Tibial artery (tissue), 4 donors: ENCODE measurements around the gene PHOSPHO2.

Experiments
- DNase-seq, 2 donors: peaks; one replicate each; pipeline ENCODE4 v3.0.0-alpha.2; 2019
- H3K27ac ChIP-seq, 2 donors: fragments of 200-600 bp; sonication (generic) in 1 of 2; 1 replicate in 1 of 2; 2 replicates in 1 of 2; pipeline ENCODE4 v1.5.1; 2018 to 2019; ENCODE audit warnings: mild to moderate bottlenecking in 1 of 2
- H3K27me3 ChIP-seq, 2 donors: fragments of 200-600 bp; sonication (generic) in 1 of 2; one replicate each; pipeline versions ENCODE4 v1.5.1 to v1.6.0; 2016 to 2019
- H3K36me3 ChIP-seq, 3 donors: fragments of 200-600 bp; sonication (generic) in 2 of 3; one replicate each; pipeline ENCODE4 v1.5.1; 2016 to 2019; ENCODE audit warnings: mild to moderate bottlenecking in 2 of 3
- H3K4me1 ChIP-seq, 4 donors: fragments of 200-600 bp; sonication (generic) in 2 of 4; 1 replicate in 3 of 4; 2 replicates in 1 of 4; pipeline ENCODE4 v1.5.1; 2016 to 2019
- H3K4me3 ChIP-seq, 2 donors: fragments of 200-600 bp; sonication (generic) in 1 of 2; 1 replicate in 1 of 2; 2 replicates in 1 of 2; pipeline ENCODE4 v1.5.1; 2018 to 2019; ENCODE audit warnings: mild to moderate bottlenecking in 2 of 2
- H3K9me3 ChIP-seq, 3 donors: fragments of 200-600 bp; sonication (generic) in 1 of 3; one replicate each; pipeline ENCODE4 v1.5.1; 2016 to 2019
- intact Hi-C: fragments of 100-400 bp; cut with DNase I; formaldehyde crosslinking; loops from one replicate; pipeline ENCODE4 v1.15.0; 2023; ENCODE audit warnings: low total_unique reads
- TF ChIP-seq, protein P1 (sequence below), 2 experiments: fragments of 200-600 bp in 1 of 2; fragments of 450-650 bp in 1 of 2; IDR thresholded peaks; one replicate each; pipeline ENCODE4 v1.5.1; 2017 to 2019; ENCODE audit warnings: antibody characterized with exemption in 2 of 2, mild to moderate bottlenecking in 1 of 2, moderate library complexity in 1 of 2

Gene PHOSPHO2

DNA sequence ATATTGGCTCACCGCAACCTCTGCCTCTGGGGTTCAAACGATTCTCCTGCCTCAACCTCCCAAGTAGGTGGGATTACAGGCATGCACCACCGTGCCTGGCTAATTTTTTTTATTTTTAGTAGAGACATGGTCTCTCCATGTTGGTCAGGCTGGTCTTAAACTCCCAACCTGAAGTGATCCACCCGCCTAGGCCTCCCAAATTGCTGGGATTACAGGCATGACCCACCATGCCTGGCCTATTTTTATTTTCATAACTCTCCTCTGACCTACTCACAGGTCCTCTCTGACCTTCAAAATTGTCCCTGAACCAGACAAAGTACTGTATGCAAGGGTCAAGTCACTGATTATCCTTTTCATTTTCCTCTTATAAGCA is 23.4 kb downstream of the PHOSPHO2 start:
- Histone ChIP-seq H3K36me3 (no peaks in the 10 kb centered on the region), H3K4me1 (peaks cover 0 to 13% (median 3%) of the 10 kb centered on the region in 4 donors), H3K27ac (no peak overlapping the region), H3K4me3 (no peak overlapping the region), H3K27me3 (no peaks in the 10 kb centered on the region), H3K9me3 (no peaks in the 10 kb centered on the region)
- DNase-seq, result no peak
- TF ChIP-seq, protein P1, sequence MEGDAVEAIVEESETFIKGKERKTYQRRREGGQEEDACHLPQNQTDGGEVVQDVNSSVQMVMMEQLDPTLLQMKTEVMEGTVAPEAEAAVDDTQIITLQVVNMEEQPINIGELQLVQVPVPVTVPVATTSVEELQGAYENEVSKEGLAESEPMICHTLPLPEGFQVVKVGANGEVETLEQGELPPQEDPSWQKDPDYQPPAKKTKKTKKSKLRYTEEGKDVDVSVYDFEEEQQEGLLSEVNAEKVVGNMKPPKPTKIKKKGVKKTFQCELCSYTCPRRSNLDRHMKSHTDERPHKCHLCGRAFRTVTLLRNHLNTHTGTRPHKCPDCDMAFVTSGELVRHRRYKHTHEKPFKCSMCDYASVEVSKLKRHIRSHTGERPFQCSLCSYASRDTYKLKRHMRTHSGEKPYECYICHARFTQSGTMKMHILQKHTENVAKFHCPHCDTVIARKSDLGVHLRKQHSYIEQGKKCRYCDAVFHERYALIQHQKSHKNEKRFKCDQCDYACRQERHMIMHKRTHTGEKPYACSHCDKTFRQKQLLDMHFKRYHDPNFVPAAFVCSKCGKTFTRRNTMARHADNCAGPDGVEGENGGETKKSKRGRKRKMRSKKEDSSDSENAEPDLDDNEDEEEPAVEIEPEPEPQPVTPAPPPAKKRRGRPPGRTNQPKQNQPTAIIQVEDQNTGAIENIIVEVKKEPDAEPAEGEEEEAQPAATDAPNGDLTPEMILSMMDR (IDR thresholded peaks at IDR 0.05), result no peak
- intact Hi-C loops, result no loop called here

DNA sequence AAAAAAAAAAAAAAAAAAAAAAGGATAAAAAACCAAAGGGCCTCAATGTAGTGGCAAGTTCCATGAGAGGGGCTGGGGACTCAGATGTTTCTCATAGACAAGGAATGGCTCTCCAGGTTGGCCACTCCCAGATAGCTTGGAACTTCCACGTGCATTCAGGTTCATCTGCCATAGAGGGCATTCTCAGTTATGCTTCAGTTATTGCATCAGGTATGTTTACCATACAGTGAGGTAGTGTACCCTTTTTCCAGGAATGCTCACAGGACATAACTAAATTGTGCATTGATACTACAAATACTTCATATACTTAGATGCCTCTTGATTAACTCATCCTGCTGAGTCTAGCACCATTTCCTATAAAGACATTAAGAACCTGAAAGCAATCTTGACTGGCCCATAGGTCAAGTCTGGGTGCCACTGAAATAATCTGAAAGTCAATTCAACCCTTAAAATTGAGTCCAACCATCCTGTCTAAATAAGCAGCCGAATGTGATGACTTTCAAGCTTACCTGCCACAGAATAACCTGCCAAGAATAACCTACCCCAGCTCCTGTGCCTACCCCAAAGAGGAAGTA is 24.7 kb downstream of the PHOSPHO2 start:
- intact Hi-C loops, result no loop called here
- H3K27me3 ChIP-seq, result no peaks in the 10 kb centered on the region
- DNase-seq, result no peak
- H3K36me3 ChIP-seq, result no peaks in the 10 kb centered on the region
- TF ChIP-seq, protein P1 (IDR thresholded peaks at IDR 0.05), result no peak
- H3K9me3 ChIP-seq, result no peaks in the 10 kb centered on the region
- no peak overlapping the region for H3K27ac ChIP-seq
- no peak overlapping the region for H3K4me3 ChIP-seq
- peaks cover 0 to 13% (median 3%) of the 10 kb centered on the region in 4 donors for H3K4me1 ChIP-seq

DNA sequence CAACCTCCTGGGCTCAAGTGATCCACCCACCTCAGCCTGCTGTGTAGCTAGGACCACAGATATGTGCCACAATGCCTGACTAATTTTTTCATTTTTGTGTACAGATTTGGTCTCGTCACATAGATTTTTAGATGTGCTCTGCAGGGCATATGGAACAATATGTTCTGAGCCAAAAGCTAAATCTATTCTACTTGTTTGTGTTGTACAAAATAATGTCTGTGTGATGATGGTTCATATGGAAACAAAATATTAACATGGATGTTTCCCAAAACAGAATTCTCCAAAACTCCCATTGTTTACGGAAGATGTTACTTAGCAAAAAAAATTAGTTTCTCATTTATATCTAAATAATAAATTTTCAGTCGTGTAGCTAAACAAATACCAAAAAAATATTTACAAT is 26.7 kb downstream of the PHOSPHO2 start:
- Histone ChIP-seq H3K4me3 (no peak overlapping the region), H3K27me3 (no peaks in the 10 kb centered on the region), H3K27ac (no peak overlapping the region), H3K36me3 (no peaks in the 10 kb centered on the region), H3K4me1 (peaks cover 0 to 1% (median under 1%) of the 10 kb centered on the region in 4 donors), H3K9me3 (no peaks in the 10 kb centered on the region)
- intact Hi-C loops, result no loop called here
- DNase-seq, result no peak
- TF ChIP-seq, protein P1 (IDR thresholded peaks at IDR 0.05), result no peak

DNA sequence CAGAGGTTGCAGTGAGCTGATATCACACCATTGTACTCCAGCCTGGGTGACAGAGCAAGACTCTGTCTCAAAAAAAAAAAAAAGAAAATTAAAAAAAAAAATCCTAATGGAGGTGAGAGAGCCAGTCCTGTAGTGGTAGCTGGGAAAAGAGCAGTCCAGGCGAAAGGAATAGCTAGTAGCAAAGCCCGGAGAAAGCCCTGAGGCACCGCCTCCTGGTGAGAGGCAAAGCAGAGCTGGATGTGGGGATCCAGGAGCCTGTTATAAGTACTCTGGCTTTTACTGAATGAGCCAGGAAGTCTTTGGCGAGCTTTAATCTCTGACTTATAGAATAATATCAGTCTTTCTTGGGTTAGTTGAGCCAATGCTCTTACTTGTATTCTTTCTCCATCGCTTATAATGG is 32.8 kb downstream of the PHOSPHO2 start:
- intact Hi-C loops, result no loop called here

DNA sequence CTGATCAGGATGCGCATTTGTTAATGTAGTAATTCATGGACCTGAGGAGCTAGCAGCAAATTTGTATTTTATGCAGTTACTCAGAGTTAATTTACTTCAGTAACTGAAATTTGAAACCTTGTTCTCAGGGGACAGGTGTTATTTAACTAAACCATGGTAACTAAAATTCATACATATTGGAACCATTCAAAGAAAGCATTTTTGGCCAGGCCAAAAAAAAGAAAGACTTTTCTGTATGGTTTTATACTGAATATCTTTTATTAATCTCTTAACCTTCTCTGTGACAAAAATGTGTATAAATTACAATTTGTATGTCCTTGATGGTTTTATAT is 35.0 kb downstream of the PHOSPHO2 start:
- intact Hi-C loops, result no loop called here
- H3K27me3 ChIP-seq, result no peaks in the 10 kb centered on the region
- TF ChIP-seq, protein P1 (IDR thresholded peaks at IDR 0.05), result no peak
- H3K4me1 ChIP-seq, result peaks cover 0 to 10% (median 3%) of the 10 kb centered on the region in 4 donors
- H3K27ac ChIP-seq, result no peak overlapping the region
- no peak for DNase-seq
- no peak overlapping the region for H3K4me3 ChIP-seq
- no peaks in the 10 kb centered on the region for H3K9me3 ChIP-seq
- H3K36me3 ChIP-seq, result no peaks in the 10 kb centered on the region

More for the DNA sequence above, 32.8 kb downstream of the PHOSPHO2 start:
- Histone ChIP-seq H3K36me3 (no peaks in the 10 kb centered on the region), H3K4me3 (no peak overlapping the region), H3K4me1 (peaks cover 0 to 7% (median 0%) of the 10 kb centered on the region in 4 donors), H3K27me3 (no peaks in the 10 kb centered on the region), H3K9me3 (no peaks in the 10 kb centered on the region), H3K27ac (no peak overlapping the region)
- TF ChIP-seq, protein P1 (IDR thresholded peaks at IDR 0.05), result no peak
- DNase-seq, result no peak

DNA sequence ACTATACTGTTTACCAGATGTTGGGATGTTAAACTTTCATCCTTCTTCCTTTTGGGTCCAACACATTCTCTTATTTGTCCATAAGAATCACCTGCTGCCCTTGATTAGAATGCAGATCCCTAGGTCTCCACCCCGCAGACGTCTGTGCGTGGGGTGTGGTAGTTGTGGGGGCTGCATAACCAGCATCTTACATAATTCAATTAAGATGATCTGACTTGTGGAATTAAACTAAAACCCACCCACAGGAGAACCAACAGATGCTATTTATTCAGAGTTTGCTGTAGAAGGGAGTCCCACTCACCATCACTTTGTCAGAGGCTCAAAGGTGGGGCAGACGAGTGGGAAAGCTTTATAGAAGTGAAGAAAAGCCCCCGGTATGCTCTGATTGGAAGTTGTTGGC is 37.8 kb downstream of the PHOSPHO2 start:
- intact Hi-C loops, result loop anchor here (2.0 kb wide), 2 partner anchors 37 to 67 kb away; partner anchors contain the start of genes CFAP210, PHOSPHO2 and SSB

More for the DNA sequence above, 37.8 kb downstream of the PHOSPHO2 start:
- H3K4me1 ChIP-seq, result peaks cover 0 to 35% (median 10%) of the 10 kb centered on the region in 4 donors
- H3K9me3 ChIP-seq, result no peaks in the 10 kb centered on the region
- H3K27me3 ChIP-seq, result no peaks in the 10 kb centered on the region
- TF ChIP-seq, protein P1 (IDR thresholded peaks at IDR 0.05), result no peak
- DNase-seq, result no peak
- no peak overlapping the region for H3K27ac ChIP-seq
- H3K36me3 ChIP-seq, result no peaks in the 10 kb centered on the region
- no peak overlapping the region for H3K4me3 ChIP-seq
